Stimulated activated CD4-positive, alpha-beta T cell treated with anti-CD3 and anti-CD28 coated beads, Interleukin-4, amount 100 ng/mL, for 24 hours (primary cell): ENCODE data around the gene CHGA.

Experiments used
- DNase-seq: peaks from one replicate; pipeline ENCODE4 v3.0.0-alpha.2; 2020

Gene CHGA

GRCh38 chr14:92922883-92923743, at the start of gene CHGA:
TSS of gene CHGA (plus strand) at chr14:92923150. CDS start at chr14:92923360, 210 bp downstream.
- DNase-seq: peak; percentile 40

GRCh38 chr14:92874962-92875661, 47.8 kb upstream of the CHGA start:
- DNase-seq: no peak

- no peak for DNase-seq
Observed at GRCh38 chr14:92877757-92878431, 45.1 kb upstream of the CHGA start.

- DNase-seq: no peak
Observed at GRCh38 chr14:92880351-92880750, 42.6 kb upstream of the CHGA start.

- no peak for DNase-seq
Observed at GRCh38 chr14:92880851-92881250, 42.1 kb upstream of the CHGA start.

GRCh38 chr14:92883066-92883465, 39.9 kb upstream of the CHGA start:
- DNase-seq: no peak

- DNase-seq: no peak
Observed at GRCh38 chr14:92884410-92884809, 38.5 kb upstream of the CHGA start.

GRCh38 chr14:92885279-92886061, 37.5 kb upstream of the CHGA start:
- DNase-seq: no peak

GRCh38 chr14:92886337-92886736, 36.6 kb upstream of the CHGA start:
- DNase-seq: no peak

GRCh38 chr14:92887157-92887556, 35.8 kb upstream of the CHGA start:
- no peak for DNase-seq

- DNase-seq: no peak
Observed at GRCh38 chr14:92888896-92889295, 34.1 kb upstream of the CHGA start.

GRCh38 chr14:92890830-92891588, 31.9 kb upstream of the CHGA start:
- no peak for DNase-seq

GRCh38 chr14:92892589-92892988, 30.4 kb upstream of the CHGA start:
- DNase-seq: no peak

- no peak for DNase-seq
Observed at GRCh38 chr14:92895352-92895878, 27.5 kb upstream of the CHGA start.

GRCh38 chr14:92897922-92898565, 24.9 kb upstream of the CHGA start:
- DNase-seq: peak; percentile 58

GRCh38 chr14:92898566-92899131, 24.3 kb upstream of the CHGA start:
- no peak for DNase-seq

GRCh38 chr14:92900660-92901059, 22.3 kb upstream of the CHGA start:
- no peak for DNase-seq

- DNase-seq: no peak
Observed at GRCh38 chr14:92902191-92902590, 20.8 kb upstream of the CHGA start.

GRCh38 chr14:92902726-92903125, 20.2 kb upstream of the CHGA start:
- DNase-seq: no peak

GRCh38 chr14:92903359-92903758, 19.6 kb upstream of the CHGA start:
- DNase-seq: peak; percentile 32

- DNase-seq: no peak
Observed at GRCh38 chr14:92905667-92906066, 17.3 kb upstream of the CHGA start.
